ENCODE results near the gene DAG1.

Gene DAG1

GRCh38 chr3:49465270-49466034 is 4.6 kb upstream of the DAG1 start:
- Histone ChIP-seq H3K4me3 (no peak overlapping the region), H3K9ac (ENCODE audit: insufficient read length) (no peak overlapping the region), H3K9me3 (ENCODE audit: low read depth, low read length) (no peaks in the 10 kb centered on the region), H3K36me3 (ENCODE audit: insufficient read depth, low read length) (no peaks in the 10 kb centered on the region), H3K27ac (no peak overlapping the region)
- DNase-seq (ENCODE audit: low read depth, low spot score): no peak
- no peak for TF ChIP-seq EZH2 (IDR thresholded peaks at IDR 0.05)
- no peak for TF ChIP-seq POLR2AphosphoS5 (IDR thresholded peaks at IDR 0.05; ENCODE audit: borderline replicate concordance, low read depth, low read length)
- no peak for TF ChIP-seq FOXP2 (optimal IDR thresholded peaks at IDR 0.05; ENCODE audit: control extremely low read depth, extremely low read length, insufficient read depth)

GRCh38 chr3:49466085-49466484 is 4.0 kb upstream of the DAG1 start:
- no peaks in the 10 kb centered on the region for H3K9me3 ChIP-seq (ENCODE audit: low read depth, low read length)
- no peak overlapping the region for H3K9ac ChIP-seq (ENCODE audit: insufficient read length)
- no peaks in the 10 kb centered on the region for H3K36me3 ChIP-seq (ENCODE audit: insufficient read depth, low read length)
- TF ChIP-seq FOXP2 (optimal IDR thresholded peaks at IDR 0.05; ENCODE audit: control extremely low read depth, extremely low read length, insufficient read depth) (no peak), EZH2 (IDR thresholded peaks at IDR 0.05) (no peak), POLR2AphosphoS5 (IDR thresholded peaks at IDR 0.05; ENCODE audit: borderline replicate concordance, low read depth, low read length) (no peak)
- no peak overlapping the region for H3K27ac ChIP-seq
- H3K4me3 ChIP-seq: no peak overlapping the region
- DNase-seq (ENCODE audit: low read depth, low spot score): no peak

GRCh38 chr3:49469037-49469935 is 781 bp upstream of the DAG1 start:
- Histone ChIP-seq H3K9me3 (ENCODE audit: low read depth, low read length) (no peaks in the 10 kb centered on the region), H3K9ac (ENCODE audit: insufficient read length) (peak overlapping the region; percentile 43), H3K36me3 (ENCODE audit: insufficient read depth, low read length) (no peaks in the 10 kb centered on the region), H3K27ac (peak overlapping the region; percentile 34; the same call in 1 of the 2 replicates), H3K4me3 (peak overlapping the region; percentile 80)
- DNase-seq (ENCODE audit: low read depth, low spot score): no peak
- no peak for TF ChIP-seq POLR2AphosphoS5 (IDR thresholded peaks at IDR 0.05; ENCODE audit: borderline replicate concordance, low read depth, low read length)
- TF ChIP-seq FOXP2 (optimal IDR thresholded peaks at IDR 0.05; ENCODE audit: control extremely low read depth, extremely low read length, insufficient read depth): no peak
- TF ChIP-seq EZH2 (IDR thresholded peaks at IDR 0.05): no peak

- H3K9ac ChIP-seq (ENCODE audit: insufficient read length): peak overlapping the region; percentile 89
- no peak for DNase-seq (ENCODE audit: low read depth, low spot score)
- no peak for TF ChIP-seq POLR2AphosphoS5 (IDR thresholded peaks at IDR 0.05; ENCODE audit: borderline replicate concordance, low read depth, low read length)
- H3K27ac ChIP-seq: peak overlapping the region; percentile 25; the same call in 1 of the 2 replicates
- H3K4me3 ChIP-seq: peak overlapping the region; percentile 89
- H3K36me3 ChIP-seq (ENCODE audit: insufficient read depth, low read length): no peaks in the 10 kb centered on the region
- H3K9me3 ChIP-seq (ENCODE audit: low read depth, low read length): no peaks in the 10 kb centered on the region
Measured at GRCh38 chr3:49470714-49471420, 800 bp downstream of the DAG1 start.

- DNase-seq (ENCODE audit: low read depth, low spot score): no peak
- H3K9me3 ChIP-seq (ENCODE audit: low read depth, low read length): no peaks in the 10 kb centered on the region
- H3K36me3 ChIP-seq (ENCODE audit: insufficient read depth, low read length): no peaks in the 10 kb centered on the region
- H3K27ac ChIP-seq: no peak overlapping the region
- TF ChIP-seq POLR2AphosphoS5 (IDR thresholded peaks at IDR 0.05; ENCODE audit: borderline replicate concordance, low read depth, low read length) (no peak), FOXP2 (optimal IDR thresholded peaks at IDR 0.05; ENCODE audit: control extremely low read depth, extremely low read length, insufficient read depth) (no peak), EZH2 (IDR thresholded peaks at IDR 0.05) (no peak)
- H3K4me3 ChIP-seq: peak overlapping the region; percentile 89
- peak overlapping the region; percentile 89 for H3K9ac ChIP-seq (ENCODE audit: insufficient read length)
Measured at GRCh38 chr3:49471856-49472495, 1.9 kb downstream of the DAG1 start.

GRCh38 chr3:49476563-49476962 is 6.5 kb downstream of the DAG1 start:
- DNase-seq (ENCODE audit: low read depth, low spot score): no peak

GRCh38 chr3:49482766-49483165 is 12.7 kb downstream of the DAG1 start:
- TF ChIP-seq POLR2AphosphoS5 (IDR thresholded peaks at IDR 0.05; ENCODE audit: borderline replicate concordance, low read depth, low read length): no peak
- no peak for TF ChIP-seq EZH2 (IDR thresholded peaks at IDR 0.05)
- TF ChIP-seq FOXP2 (optimal IDR thresholded peaks at IDR 0.05; ENCODE audit: control extremely low read depth, extremely low read length, insufficient read depth): no peak

More at GRCh38 chr3:49476563-49476962, 6.5 kb downstream of the DAG1 start:
- Histone ChIP-seq H3K9me3 (ENCODE audit: low read depth, low read length) (no peaks in the 10 kb centered on the region), H3K36me3 (ENCODE audit: insufficient read depth, low read length) (peaks cover 3% of the 10 kb centered on the region; the same call in 1 of the 2 replicates), H3K9ac (ENCODE audit: insufficient read length) (no peak overlapping the region), H3K27ac (no peak overlapping the region), H3K4me3 (no peak overlapping the region)
- TF ChIP-seq FOXP2 (optimal IDR thresholded peaks at IDR 0.05; ENCODE audit: control extremely low read depth, extremely low read length, insufficient read depth) (no peak), POLR2AphosphoS5 (IDR thresholded peaks at IDR 0.05; ENCODE audit: borderline replicate concordance, low read depth, low read length) (no peak)

More at GRCh38 chr3:49482766-49483165, 12.7 kb downstream of the DAG1 start:
- Histone ChIP-seq H3K9me3 (ENCODE audit: low read depth, low read length) (no peaks in the 10 kb centered on the region), H3K4me3 (no peak overlapping the region), H3K27ac (no peak overlapping the region), H3K9ac (ENCODE audit: insufficient read length) (no peak overlapping the region), H3K36me3 (ENCODE audit: insufficient read depth, low read length) (no peaks in the 10 kb centered on the region)
- no peak for DNase-seq (ENCODE audit: low read depth, low spot score)

Data from SK-N-MC (cell line).